HCT116 (cell line): Measurements from ENCODE around the gene SUCLG2. TPM values are rescaled to one million over a fixed set of nuclear protein-coding genes. Genes with fewer than 3 reads are reported as not detected.

Experiments
- ATAC-seq: fragments of 200-7000 bp; cut with Tn5 transposase; 2 replicates; pipeline ENCODE4 v1.9.1; 2020; ENCODE audit warnings: mild to moderate bottlenecking, moderate library complexity
- BruUV-seq: library from RNA; stranded (reverse); fragments of 400-500 nt; replicated peaks from 2 replicates; lab custom pipeline; 2021; lab: Mats Ljungman, UMichigan
- CTCF ChIA-PET: fragments of 300-600 bp; sonication (Branson Sonifier 250); formaldehyde crosslinking; loops from one replicate; lab custom pipeline; 2021; ENCODE audit warnings: antibody characterized with exemption; lab: Charles Lee
- POLR2A ChIA-PET: fragments of 300-600, 350-600 bp; sonication (Branson Sonifier 250); formaldehyde crosslinking; loops from one replicate; lab custom pipeline; 2021; ENCODE audit warnings: antibody characterized with exemption; lab: Charles Lee
- RAD21 ChIA-PET, 2 experiments: fragments of 300-600 bp; sonication (Branson Sonifier 250); formaldehyde crosslinking; loops; one replicate each; lab custom pipeline; 2023; ENCODE audit warnings: low total read pairs in 2 of 2; ENCODE audit not compliant: uncharacterized antibody in 2 of 2, unreplicated experiment in 2 of 2, low non-redundant PET in 1 of 2; lab: Charles Lee
- DNase-seq: peaks from one replicate; pipeline ENCODE4 v3.0.0-alpha.2; 2010; ENCODE audit warnings: low read depth, low spot score
- H2AFZ ChIP-seq: fragments of 200-600 bp; shearing (Covaris generic), sonication (generic); 2 replicates; pipeline ENCODE4 v1.6.1; 2017; ENCODE audit warnings: low read depth, mixed run types, mixed read lengths, antibody characterized with exemption, low read length; ENCODE audit not compliant: poor library complexity, severe bottlenecking
- H3K27ac ChIP-seq: 2 replicates; pipeline ENCODE4 v1.5.1; 2012; ENCODE audit warnings: low read depth, low read length
- H3K27me3 ChIP-seq: fragments of 200-600 bp; sonication (generic); 2 replicates; pipeline ENCODE4 v1.6.1; 2016; ENCODE audit warnings: mixed run types, low read length, mixed read lengths; ENCODE audit not compliant: insufficient read depth
- H3K36me3 ChIP-seq, 2 experiments: fragments of 200-500 bp in 1 of 2; fragments of 200-600 bp in 1 of 2; sonication (Bioruptor generic) in 1 of 2; sonication (generic) in 1 of 2; 2 replicates each; pipeline versions ENCODE4 v1.5.1 to v1.6.1; 2014 to 2016; ENCODE audit warnings: low read length in 2 of 2, inconsistent platforms in 1 of 2, mixed read lengths in 1 of 2, mixed run types in 1 of 2; ENCODE audit not compliant: insufficient read depth in 2 of 2, control insufficient read depth in 1 of 2
- H3K4me1 ChIP-seq, 2 experiments: fragments of 200-600 bp in 1 of 2; sonication (generic) in 1 of 2; 2 replicates each; pipeline versions ENCODE4 v1.5.1 to v1.6.1; 2012 to 2017; ENCODE audit warnings: low read length in 2 of 2, inconsistent platforms in 1 of 2, mild to moderate bottlenecking in 1 of 2, mixed read lengths in 1 of 2, mixed run types in 1 of 2, moderate library complexity in 1 of 2; ENCODE audit not compliant: insufficient read depth in 2 of 2, control insufficient read depth in 1 of 2
- H3K4me2 ChIP-seq: fragments of 200-600 bp; sonication (generic); 2 replicates; pipeline ENCODE4 v1.6.1; 2017; ENCODE audit warnings: mixed run types, low read length, mixed read lengths
- H3K4me3 ChIP-seq, 2 experiments: fragments of 200-600 bp in 1 of 2; sonication (generic) in 1 of 2; replicated peaks in 1 of 2; 2 replicates each; pipeline ENCODE4 v1.5.1; 2011 to 2016; ENCODE audit warnings: low read length in 2 of 2, control low read depth in 1 of 2, low read depth in 1 of 2, mild to moderate bottlenecking in 1 of 2, mixed read lengths in 1 of 2, mixed run types in 1 of 2
- H3K79me2 ChIP-seq: fragments of 200-600 bp; sonication (generic); 2 replicates; pipeline ENCODE4 v1.6.1; 2017; ENCODE audit warnings: mild to moderate bottlenecking, mixed run types, low read length, moderate library complexity, mixed read lengths; ENCODE audit not compliant: insufficient read depth
- H3K9ac ChIP-seq: fragments of 200-600 bp; sonication (generic); 2 replicates; pipeline ENCODE4 v1.6.1; 2016; ENCODE audit warnings: low read length, mixed read lengths
- H3K9me2 ChIP-seq: fragments of 200-600 bp; sonication (generic), shearing (Covaris generic); 2 replicates; pipeline ENCODE4 v1.6.1; 2017; ENCODE audit warnings: mixed run types, mild to moderate bottlenecking, moderate library complexity; ENCODE audit not compliant: insufficient read depth
- H3K9me3 ChIP-seq, 2 experiments: fragments of 200-500 bp in 1 of 2; fragments of 200-600 bp in 1 of 2; sonication (Bioruptor generic) in 1 of 2; sonication (generic) in 1 of 2; 2 replicates each; pipeline ENCODE4 v1.6.1; 2014 to 2017; ENCODE audit warnings: low read length in 2 of 2, mixed read lengths in 2 of 2, inconsistent platforms in 1 of 2, low read depth in 1 of 2, mild to moderate bottlenecking in 1 of 2, mixed run types in 1 of 2, moderate library complexity in 1 of 2; ENCODE audit not compliant: control insufficient read depth in 1 of 2, insufficient read depth in 1 of 2
- H4K20me1 ChIP-seq: fragments of 200-600 bp; sonication (generic), shearing (Covaris generic); 2 replicates; pipeline ENCODE4 v1.6.1; 2017; ENCODE audit warnings: mixed run types, mild to moderate bottlenecking, moderate library complexity; ENCODE audit not compliant: insufficient read depth
- CBX3 ChIP-seq: IDR thresholded peaks from 2 replicates; pipeline ENCODE4 v1.6.1; 2012; ENCODE audit warnings: low read depth
- EZH2 ChIP-seq: fragments of 200-600 bp; sonication (generic); IDR thresholded peaks from 2 replicates; pipeline ENCODE4 v1.6.1; 2017; ENCODE audit warnings: antibody characterized with exemption, mixed run types
- EZH2phosphoT487 ChIP-seq: fragments of 200-600 bp; IDR thresholded peaks from 2 replicates; pipeline ENCODE4 v1.6.1; 2018; ENCODE audit warnings: antibody characterized with exemption, borderline replicate concordance
- FOSL1 ChIP-seq: IDR thresholded peaks from 2 replicates; pipeline ENCODE4 v1.6.1; 2012; ENCODE audit warnings: low read depth
- JUND ChIP-seq: IDR thresholded peaks from 2 replicates; pipeline ENCODE4 v1.6.1; 2012
- MAX ChIP-seq: IDR thresholded peaks from 2 replicates; pipeline ENCODE4 v1.6.1; 2012
- POLR2A ChIP-seq: IDR thresholded peaks from 2 replicates; pipeline ENCODE4 v1.7.0; 2011; ENCODE audit warnings: borderline replicate concordance; ENCODE audit not compliant: insufficient read depth, insufficient read length; ENCODE audit errors: extremely low read depth
- POLR2AphosphoS5 ChIP-seq: IDR thresholded peaks from 2 replicates; pipeline ENCODE4 v1.6.1; 2011; ENCODE audit warnings: mild to moderate bottlenecking, low read depth, low read length, moderate library complexity
- SP1 ChIP-seq: IDR thresholded peaks from 2 replicates; pipeline ENCODE4 v1.6.1; 2012; ENCODE audit warnings: low read depth
- TCF7L2 ChIP-seq: IDR thresholded peaks from 2 replicates; pipeline ENCODE4 v1.7.0; 2011; ENCODE audit warnings: borderline replicate concordance, inconsistent platforms; ENCODE audit not compliant: insufficient read depth, insufficient read length; ENCODE audit errors: extremely low read depth
- intact Hi-C: fragments of 100-400 bp; cut with micrococcal nuclease; formaldehyde crosslinking; loops from 2 replicates; pipeline ENCODE4 v1.10.0; 2022
- total RNA-seq: library from RNA; stranded (reverse); gene quantifications from one replicate; pipeline ENCODE4 v1.2.1, GENCODE V29; 2021; ENCODE audit not compliant: unreplicated experiment
- TF ChIP-seq, protein P1 (sequence below): IDR thresholded peaks from 2 replicates; pipeline ENCODE4 v1.6.1; 2012; ENCODE audit warnings: low read depth

The SUCLG2 gene
- total RNA-seq, 1 experiment from 2014 or later = 49.2 TPM

- no peak overlapping the region for H2AFZ ChIP-seq
- TF ChIP-seq, protein P1, sequence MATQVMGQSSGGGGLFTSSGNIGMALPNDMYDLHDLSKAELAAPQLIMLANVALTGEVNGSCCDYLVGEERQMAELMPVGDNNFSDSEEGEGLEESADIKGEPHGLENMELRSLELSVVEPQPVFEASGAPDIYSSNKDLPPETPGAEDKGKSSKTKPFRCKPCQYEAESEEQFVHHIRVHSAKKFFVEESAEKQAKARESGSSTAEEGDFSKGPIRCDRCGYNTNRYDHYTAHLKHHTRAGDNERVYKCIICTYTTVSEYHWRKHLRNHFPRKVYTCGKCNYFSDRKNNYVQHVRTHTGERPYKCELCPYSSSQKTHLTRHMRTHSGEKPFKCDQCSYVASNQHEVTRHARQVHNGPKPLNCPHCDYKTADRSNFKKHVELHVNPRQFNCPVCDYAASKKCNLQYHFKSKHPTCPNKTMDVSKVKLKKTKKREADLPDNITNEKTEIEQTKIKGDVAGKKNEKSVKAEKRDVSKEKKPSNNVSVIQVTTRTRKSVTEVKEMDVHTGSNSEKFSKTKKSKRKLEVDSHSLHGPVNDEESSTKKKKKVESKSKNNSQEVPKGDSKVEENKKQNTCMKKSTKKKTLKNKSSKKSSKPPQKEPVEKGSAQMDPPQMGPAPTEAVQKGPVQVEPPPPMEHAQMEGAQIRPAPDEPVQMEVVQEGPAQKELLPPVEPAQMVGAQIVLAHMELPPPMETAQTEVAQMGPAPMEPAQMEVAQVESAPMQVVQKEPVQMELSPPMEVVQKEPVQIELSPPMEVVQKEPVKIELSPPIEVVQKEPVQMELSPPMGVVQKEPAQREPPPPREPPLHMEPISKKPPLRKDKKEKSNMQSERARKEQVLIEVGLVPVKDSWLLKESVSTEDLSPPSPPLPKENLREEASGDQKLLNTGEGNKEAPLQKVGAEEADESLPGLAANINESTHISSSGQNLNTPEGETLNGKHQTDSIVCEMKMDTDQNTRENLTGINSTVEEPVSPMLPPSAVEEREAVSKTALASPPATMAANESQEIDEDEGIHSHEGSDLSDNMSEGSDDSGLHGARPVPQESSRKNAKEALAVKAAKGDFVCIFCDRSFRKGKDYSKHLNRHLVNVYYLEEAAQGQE = no peak
- TF ChIP-seq SP1 (peak; percentile 43; the same call in 1 of the 2 replicates), EZH2 (no peak), POLR2A (no peak), EZH2phosphoT487 (no peak), MAX (peak; percentile 96), POLR2AphosphoS5 (no peak), FOSL1 (peak; percentile 61), CBX3 (peak; percentile 85), TCF7L2 (peak; percentile 14), JUND (peak; percentile 54; the same call in 1 of the 2 replicates)
- H3K27ac ChIP-seq = no peak overlapping the region; the same call in 1 of the 2 replicates
- DNase-seq (peak; percentile 69), ATAC-seq (peak; percentile 94)
- peaks cover 18 to 31% of the 10 kb centered on the region in 2 experiments for H3K4me1 ChIP-seq
- intact Hi-C loops = no loop called here
- H3K27me3 ChIP-seq = no peaks in the 10 kb centered on the region
- peak overlapping the region; percentile 52 for H3K4me2 ChIP-seq
- BruUV-seq = no TSS peak
- H3K4me3 ChIP-seq = no peak overlapping the region
- H3K36me3 ChIP-seq = no peaks in the 10 kb centered on the region
- H4K20me1 ChIP-seq = no peaks in the 10 kb centered on the region
- H3K9me2 ChIP-seq = no peaks in the 10 kb centered on the region
- peaks cover 53% of the 10 kb centered on the region for H3K79me2 ChIP-seq
- RAD21 ChIA-PET = no interaction called here
- no peak overlapping the region for H3K9ac ChIP-seq
- POLR2A ChIA-PET = no interaction called here
- no peaks in the 10 kb centered on the region for H3K9me3 ChIP-seq
- CTCF ChIA-PET = no interaction called here
Measured at GRCh38 chr3:67647390-67647878, 7.0 kb downstream of the SUCLG2 start.
